Hematopoietic multipotent progenitor cell treated with erythropoietin and hydrocortisone succinate and interleukin-3 and kit ligand, for 4 days (in vitro differentiated cells): ENCODE measurements around the gene FREM1.
"Not testable (repeated sequence)": the region's sequence is repeated elsewhere in the genome, so short reads cannot be mapped to it uniquely, and the experiment has no call there.

Experiments
- DNase-seq: peaks from one replicate; pipeline ENCODE4 v3.0.0-alpha.2; 2015

Gene FREM1

GRCh38 chr9:14909961-14910805 is at the start of gene FREM1:
TSS of gene FREM1 (minus strand) at chr9:14910428. CDS start at chr9:14868977, 41,451 bp downstream.
- peak; percentile 80 for DNase-seq

- DNase-seq, result peak; percentile 28
These were observed 48.8 kb upstream of the FREM1 start for GRCh38 chr9:14958989-14959388.

- no peak for DNase-seq
These were observed 46.9 kb upstream of the FREM1 start for GRCh38 chr9:14957109-14957508.

- no peak for DNase-seq
These were observed 46.0 kb upstream of the FREM1 start for GRCh38 chr9:14956208-14956607.

- no peak for DNase-seq
These were observed 35.1 kb upstream of the FREM1 start for GRCh38 chr9:14945351-14945750.

GRCh38 chr9:14941501-14942405 is 31.5 kb upstream of the FREM1 start:
- DNase-seq, result no peak

GRCh38 chr9:14939378-14939777 is 29.1 kb upstream of the FREM1 start:
- no peak for DNase-seq

GRCh38 chr9:14937216-14937615 is 27.0 kb upstream of the FREM1 start:
- DNase-seq, result no peak

GRCh38 chr9:14936491-14936890 is 26.3 kb upstream of the FREM1 start:
- DNase-seq, result no peak

GRCh38 chr9:14935964-14936363 is 25.7 kb upstream of the FREM1 start:
- no peak for DNase-seq

- no peak for DNase-seq
These were observed 25.0 kb upstream of the FREM1 start for GRCh38 chr9:14935106-14935751.

- DNase-seq, result no peak
These were observed 22.4 kb upstream of the FREM1 start for GRCh38 chr9:14932641-14933040.

GRCh38 chr9:14932231-14932630 is 22.0 kb upstream of the FREM1 start:
- no peak for DNase-seq

- DNase-seq, result peak; percentile 96
These were observed 16.9 kb upstream of the FREM1 start for GRCh38 chr9:14926941-14927624.

GRCh38 chr9:14924230-14925219 is 14.3 kb upstream of the FREM1 start:
- DNase-seq, result peak; percentile 50

GRCh38 chr9:14923701-14924100 is 13.5 kb upstream of the FREM1 start:
- DNase-seq, result no peak

GRCh38 chr9:14920805-14921204 is 10.6 kb upstream of the FREM1 start:
- DNase-seq, result not testable (repeated sequence)

GRCh38 chr9:14913366-14913765 is 3.1 kb upstream of the FREM1 start:
- no peak for DNase-seq

GRCh38 chr9:14912859-14913258 is 2.6 kb upstream of the FREM1 start:
- DNase-seq, result peak; percentile 50

GRCh38 chr9:14911046-14911445 is 818 bp upstream of the FREM1 start:
- DNase-seq, result no peak

GRCh38 chr9:14909601-14909960 is 647 bp downstream of the FREM1 start:
- peak; percentile 39 for DNase-seq
